NCI-H1105 treated with DMSO at 0.1 percent for 48 hours (cell line): ENCODE results near the gene EEF2KMT.

Source experiments
- DNase-seq: peaks from one replicate; lab custom pipeline; 2025; lab: John Stamatoyannopoulos, UW

EEF2KMT gene

DNA sequence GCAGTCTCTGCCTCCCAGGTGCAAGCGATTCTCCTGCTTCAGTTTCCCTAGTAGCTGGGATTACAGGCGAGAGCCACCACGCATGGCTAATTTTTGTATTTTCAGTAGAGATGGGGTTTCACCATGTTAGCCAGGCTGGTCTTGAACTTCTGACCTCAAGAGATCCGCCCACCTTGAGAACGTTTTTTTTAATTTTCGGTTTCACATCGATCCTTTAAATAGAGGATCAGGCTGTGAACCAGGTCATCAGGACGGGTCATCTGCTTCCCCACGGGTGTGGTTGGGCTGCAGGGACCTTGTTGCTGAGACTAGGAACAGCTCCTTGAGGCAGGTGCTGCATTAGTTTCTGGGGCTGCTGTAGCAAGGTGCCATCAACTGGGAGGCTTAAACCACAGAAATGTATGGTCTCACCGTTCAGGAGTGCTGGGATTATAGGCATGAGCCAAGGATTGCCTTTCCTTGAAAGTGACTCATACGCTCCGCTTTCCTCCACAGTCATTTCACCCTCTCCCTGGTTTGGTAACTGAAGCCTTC, 55.9 kb downstream of the EEF2KMT start:
- no peak for DNase-seq

DNA sequence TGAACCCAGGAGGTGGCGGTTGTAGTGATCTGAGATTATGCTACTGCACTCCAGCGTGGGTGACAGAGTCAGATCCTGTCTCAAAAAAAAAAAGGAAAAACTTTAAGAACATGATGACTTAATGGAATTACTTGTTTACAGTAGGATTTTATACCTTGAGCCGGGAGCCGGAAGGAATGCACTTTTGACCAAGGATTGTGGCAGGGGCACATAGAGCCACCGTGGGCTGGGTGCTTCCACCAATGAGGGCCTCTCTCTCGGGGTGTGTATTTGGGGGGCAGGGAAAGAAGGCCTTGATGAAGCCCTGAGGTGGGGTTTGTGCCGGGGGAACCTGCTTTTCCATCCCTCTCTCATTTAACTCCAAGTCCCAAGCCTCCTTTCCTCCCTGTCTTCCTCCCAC, 57.1 kb downstream of the EEF2KMT start:
- DNase-seq, result no peak

DNA sequence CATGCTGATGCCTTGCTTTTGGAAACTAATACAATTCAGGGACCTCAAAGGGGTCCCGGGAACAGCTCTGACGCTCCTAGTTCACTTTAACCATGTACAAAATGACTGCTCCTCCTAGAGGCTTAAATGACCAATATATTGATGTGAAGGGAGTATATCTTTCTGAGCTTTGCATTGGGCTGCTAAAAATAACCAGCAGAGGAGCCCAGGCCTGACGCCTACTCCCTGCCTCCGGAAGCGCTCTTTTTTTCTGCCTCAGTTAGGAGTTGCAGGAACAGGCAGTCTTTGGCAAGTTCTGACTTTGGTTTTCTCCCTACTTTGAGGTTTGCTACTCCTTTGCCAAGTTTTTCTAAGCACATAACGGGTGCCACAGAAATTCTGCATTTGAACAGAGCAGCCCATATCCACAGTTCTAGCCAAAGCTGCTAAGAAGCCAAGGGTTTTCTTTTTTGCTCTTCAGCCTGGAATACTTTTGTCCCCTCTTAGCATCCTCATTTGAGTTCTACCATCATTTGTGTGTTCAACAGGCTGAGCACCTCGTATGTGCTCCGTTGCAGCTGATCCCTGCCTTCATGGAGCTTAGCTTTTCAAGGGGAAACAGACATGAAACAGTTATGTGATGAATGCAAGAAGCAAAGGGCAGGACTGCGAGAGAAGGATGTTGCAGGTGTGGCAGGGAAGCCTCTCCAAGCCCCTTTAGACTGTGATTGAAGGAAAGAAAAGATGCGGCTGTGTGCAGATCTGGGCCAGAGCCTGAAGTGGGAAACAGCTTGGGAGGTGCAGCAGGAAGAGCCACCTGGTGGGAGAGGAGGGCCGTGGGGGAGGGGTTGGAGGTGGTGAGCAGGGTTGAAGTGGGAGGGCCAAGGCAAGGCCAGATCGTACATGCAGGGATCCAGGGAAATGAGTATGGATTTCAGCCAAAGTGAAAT, 61.1 kb downstream of the EEF2KMT start:
- no peak for DNase-seq

DNA sequence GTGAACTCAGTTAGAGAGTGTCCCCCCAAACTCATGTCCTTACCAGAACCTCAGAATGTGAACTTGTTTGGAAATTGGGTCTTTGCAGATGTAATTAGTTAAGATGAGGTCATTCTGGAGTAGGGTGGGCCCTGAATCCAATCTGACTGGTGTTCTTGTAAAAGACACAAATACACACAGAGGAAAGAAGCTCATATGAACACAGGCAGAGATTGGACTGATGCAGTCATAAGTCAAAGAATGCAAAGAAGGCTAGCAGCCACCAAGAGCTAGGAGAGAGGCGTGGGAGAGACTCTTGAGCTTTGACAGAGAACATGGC, 61.7 kb downstream of the EEF2KMT start:
- DNase-seq, result no peak
